ENCODE measurements around the gene MYCN.

Gene MYCN

DNA sequence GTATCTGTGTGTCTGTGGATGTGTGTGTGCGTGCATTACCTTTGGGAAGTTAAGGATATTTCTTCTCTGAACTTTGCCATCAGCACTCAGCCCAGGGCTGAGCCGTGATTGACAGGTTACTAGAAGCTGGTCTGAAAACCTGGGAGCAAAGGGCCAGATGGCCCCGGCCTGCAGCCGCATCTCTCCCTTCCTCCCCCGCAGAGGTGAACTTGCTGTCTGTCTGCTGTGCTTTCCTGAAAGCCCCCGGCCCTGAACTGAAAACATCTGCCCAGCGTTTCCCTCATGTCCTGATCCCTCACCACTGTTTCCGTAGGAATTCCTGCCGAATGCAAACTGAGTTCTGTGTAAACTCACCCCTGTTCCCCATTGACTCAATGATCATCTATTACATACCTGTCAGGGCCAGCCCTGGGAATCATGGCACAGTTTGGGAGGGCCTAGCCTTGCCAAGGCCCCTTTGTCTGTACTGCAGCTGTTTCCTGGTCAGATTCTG is 45.8 kb downstream of the MYCN start:
- Histone ChIP-seq H3K27ac (ENCODE audit: insufficient read depth in 1 of 2, low read depth in 1 of 2, low read length in 2 of 2, poor library complexity in 1 of 2, severe bottlenecking in 2 of 2) (no peak overlapping the region), H3K4me3 (ENCODE audit: control insufficient read depth in 1 of 7, extremely low read depth in 1 of 7, insufficient read depth in 4 of 7, low read depth in 2 of 7, low read length in 6 of 7) (no peak overlapping the region), H3K4me1 (ENCODE audit: control extremely low read depth in 1 of 4, control insufficient read depth in 4 of 4, insufficient read depth in 4 of 4, low read length in 3 of 4) (peaks cover 0 to 22% (median 15%) of the 10 kb centered on the region in 4 experiments), H3K36me3 (ENCODE audit: control insufficient read depth in 4 of 4, insufficient read depth in 4 of 4, low read length in 3 of 4) (no peaks in the 10 kb centered on the region), H3K9me3 (ENCODE audit: control extremely low read depth in 1 of 5, control insufficient read depth in 4 of 5, insufficient read depth in 2 of 5, low read depth in 1 of 5, low read length in 4 of 5) (no peaks in the 10 kb centered on the region), H3K27me3 (replicated peaks in 2 of 5; ENCODE audit: control insufficient read depth in 4 of 5, insufficient read depth in 5 of 5, low read length in 4 of 5) (no peaks in the 10 kb centered on the region)
- ChIA-PET CTCF (interaction anchor here (1.2 kb wide), 1 partner anchor 17 kb away, joined by 3 read pairs; no protein-coding TSS in a partner anchor), POLR2A (no interaction called here)
- DNase-seq: no peak
- 94% methylated on average over 8 of the region's 9 CpGs for WGBS (ENCODE audit: insufficient coverage)

DNA sequence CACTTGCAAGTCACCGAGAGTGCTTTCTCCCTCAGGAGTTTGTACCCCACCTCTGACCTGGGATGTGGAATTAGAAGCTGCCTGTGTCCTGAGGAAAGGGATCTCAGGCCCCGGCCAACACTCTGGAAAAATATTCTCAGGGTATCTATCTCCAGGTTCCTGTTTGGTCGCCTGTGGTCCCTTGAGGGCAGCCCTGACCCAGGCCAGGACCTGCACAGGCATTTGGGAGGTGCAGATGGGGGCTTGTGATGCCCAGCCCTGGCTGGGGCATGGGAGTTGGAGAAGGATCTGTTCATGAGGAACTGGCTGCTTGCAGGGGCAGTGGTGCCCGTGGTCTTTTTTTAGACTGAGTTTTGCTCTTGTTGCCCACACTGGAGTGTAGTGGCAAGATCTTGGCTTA is 46.3 kb downstream of the MYCN start:
- no peak overlapping the region for H3K27ac ChIP-seq (ENCODE audit: insufficient read depth in 1 of 2, low read depth in 1 of 2, low read length in 2 of 2, poor library complexity in 1 of 2, severe bottlenecking in 2 of 2)
- CTCF ChIA-PET: interaction anchor here (1.2 kb wide), 1 partner anchor 17 kb away, joined by 3 read pairs; no protein-coding TSS in a partner anchor
- H3K27me3 ChIP-seq (replicated peaks in 2 of 5; ENCODE audit: control insufficient read depth in 4 of 5, insufficient read depth in 5 of 5, low read length in 4 of 5): no peaks in the 10 kb centered on the region
- DNase-seq: no peak
- 92% methylated on average over 2 of the region's 4 CpGs for WGBS (ENCODE audit: insufficient coverage)
- H3K4me3 ChIP-seq (ENCODE audit: control insufficient read depth in 1 of 7, extremely low read depth in 1 of 7, insufficient read depth in 4 of 7, low read depth in 2 of 7, low read length in 6 of 7): no peak overlapping the region
- POLR2A ChIA-PET: no interaction called here
- no peaks in the 10 kb centered on the region for H3K9me3 ChIP-seq (ENCODE audit: control extremely low read depth in 1 of 5, control insufficient read depth in 4 of 5, insufficient read depth in 2 of 5, low read depth in 1 of 5, low read length in 4 of 5)
- H3K4me1 ChIP-seq (ENCODE audit: control extremely low read depth in 1 of 4, control insufficient read depth in 4 of 4, insufficient read depth in 4 of 4, low read length in 3 of 4): peaks cover 0 to 21% (median 14%) of the 10 kb centered on the region in 4 experiments
- no peaks in the 10 kb centered on the region for H3K36me3 ChIP-seq (ENCODE audit: control insufficient read depth in 4 of 4, insufficient read depth in 4 of 4, low read length in 3 of 4)

DNA sequence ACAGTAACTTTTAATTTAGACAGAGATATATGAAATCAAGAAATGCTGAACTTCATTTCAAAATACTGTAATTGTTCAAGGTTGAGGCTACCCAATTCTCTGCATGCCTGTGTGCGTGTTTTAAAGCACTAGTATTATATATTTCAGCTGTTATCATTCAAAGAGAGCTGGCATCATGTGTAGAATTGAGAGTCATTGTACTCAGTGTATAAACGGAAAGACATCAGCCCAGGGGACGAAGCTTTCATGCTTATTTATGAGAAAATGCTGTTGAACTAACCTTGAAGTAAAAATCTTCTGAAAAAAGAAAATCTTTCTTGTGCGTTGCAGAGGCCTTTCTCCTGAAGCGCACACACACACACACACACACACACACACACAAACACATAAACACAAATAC is 48.4 kb downstream of the MYCN start:
- ChIA-PET POLR2A (no interaction called here), CTCF (interaction anchor here (0.7 to 1.4 kb wide), 2 partner anchors 28 to 45 kb away, joined by 3 to 5 read pairs; no protein-coding TSS in a partner anchor)
- Histone ChIP-seq H3K27me3 (replicated peaks in 2 of 5; ENCODE audit: control insufficient read depth in 4 of 5, insufficient read depth in 5 of 5, low read length in 4 of 5) (no peaks in the 10 kb centered on the region), H3K4me1 (ENCODE audit: control extremely low read depth in 1 of 4, control insufficient read depth in 4 of 4, insufficient read depth in 4 of 4, low read length in 3 of 4) (no peaks in the 10 kb centered on the region), H3K9me3 (ENCODE audit: control extremely low read depth in 1 of 5, control insufficient read depth in 4 of 5, insufficient read depth in 2 of 5, low read depth in 1 of 5, low read length in 4 of 5) (no peaks in the 10 kb centered on the region), H3K27ac (ENCODE audit: insufficient read depth in 1 of 2, low read depth in 1 of 2, low read length in 2 of 2, poor library complexity in 1 of 2, severe bottlenecking in 2 of 2) (no peak overlapping the region), H3K36me3 (ENCODE audit: control insufficient read depth in 4 of 4, insufficient read depth in 4 of 4, low read length in 3 of 4) (no peaks in the 10 kb centered on the region), H3K4me3 (ENCODE audit: control insufficient read depth in 1 of 7, extremely low read depth in 1 of 7, insufficient read depth in 4 of 7, low read depth in 2 of 7, low read length in 6 of 7) (no peak overlapping the region)
- DNase-seq: no peak
- WGBS (ENCODE audit: insufficient coverage): 100% methylated on average over 1 of the region's 5 CpGs

DNA sequence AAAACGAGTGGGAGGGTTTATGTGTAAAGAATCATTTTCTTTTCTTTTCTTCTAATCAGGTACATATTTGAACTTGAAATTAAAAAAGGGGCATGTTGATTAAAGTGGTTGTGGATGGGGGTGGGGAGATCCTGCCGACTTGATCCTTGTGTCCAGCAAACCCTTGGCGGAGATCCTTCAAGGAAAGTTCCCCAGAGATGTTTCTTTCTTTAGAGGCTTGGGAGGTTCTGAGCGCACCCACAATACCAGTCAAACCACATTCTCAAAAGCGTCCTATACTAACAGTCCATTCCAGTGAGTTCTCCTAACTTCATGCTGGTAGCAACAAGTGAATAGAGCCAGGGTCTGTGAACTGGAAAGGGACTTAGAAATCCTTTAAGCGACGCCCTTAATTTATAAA is 49.2 kb downstream of the MYCN start:
- H3K9me3 ChIP-seq (ENCODE audit: control extremely low read depth in 1 of 5, control insufficient read depth in 4 of 5, insufficient read depth in 2 of 5, low read depth in 1 of 5, low read length in 4 of 5): no peaks in the 10 kb centered on the region
- ChIA-PET POLR2A (no interaction called here), CTCF (no interaction called here)
- WGBS (ENCODE audit: insufficient coverage): no CpG with 5 or more reads among the region's 7 CpGs
- H3K27ac ChIP-seq (ENCODE audit: insufficient read depth in 1 of 2, low read depth in 1 of 2, low read length in 2 of 2, poor library complexity in 1 of 2, severe bottlenecking in 2 of 2): no peak overlapping the region
- no peak overlapping the region for H3K4me3 ChIP-seq (ENCODE audit: control insufficient read depth in 1 of 7, extremely low read depth in 1 of 7, insufficient read depth in 4 of 7, low read depth in 2 of 7, low read length in 6 of 7)
- H3K27me3 ChIP-seq (replicated peaks in 2 of 5; ENCODE audit: control insufficient read depth in 4 of 5, insufficient read depth in 5 of 5, low read length in 4 of 5): no peaks in the 10 kb centered on the region
- no peaks in the 10 kb centered on the region for H3K4me1 ChIP-seq (ENCODE audit: control extremely low read depth in 1 of 4, control insufficient read depth in 4 of 4, insufficient read depth in 4 of 4, low read length in 3 of 4)
- no peak for DNase-seq
- H3K36me3 ChIP-seq (ENCODE audit: control insufficient read depth in 4 of 4, insufficient read depth in 4 of 4, low read length in 3 of 4): no peaks in the 10 kb centered on the region

DNA sequence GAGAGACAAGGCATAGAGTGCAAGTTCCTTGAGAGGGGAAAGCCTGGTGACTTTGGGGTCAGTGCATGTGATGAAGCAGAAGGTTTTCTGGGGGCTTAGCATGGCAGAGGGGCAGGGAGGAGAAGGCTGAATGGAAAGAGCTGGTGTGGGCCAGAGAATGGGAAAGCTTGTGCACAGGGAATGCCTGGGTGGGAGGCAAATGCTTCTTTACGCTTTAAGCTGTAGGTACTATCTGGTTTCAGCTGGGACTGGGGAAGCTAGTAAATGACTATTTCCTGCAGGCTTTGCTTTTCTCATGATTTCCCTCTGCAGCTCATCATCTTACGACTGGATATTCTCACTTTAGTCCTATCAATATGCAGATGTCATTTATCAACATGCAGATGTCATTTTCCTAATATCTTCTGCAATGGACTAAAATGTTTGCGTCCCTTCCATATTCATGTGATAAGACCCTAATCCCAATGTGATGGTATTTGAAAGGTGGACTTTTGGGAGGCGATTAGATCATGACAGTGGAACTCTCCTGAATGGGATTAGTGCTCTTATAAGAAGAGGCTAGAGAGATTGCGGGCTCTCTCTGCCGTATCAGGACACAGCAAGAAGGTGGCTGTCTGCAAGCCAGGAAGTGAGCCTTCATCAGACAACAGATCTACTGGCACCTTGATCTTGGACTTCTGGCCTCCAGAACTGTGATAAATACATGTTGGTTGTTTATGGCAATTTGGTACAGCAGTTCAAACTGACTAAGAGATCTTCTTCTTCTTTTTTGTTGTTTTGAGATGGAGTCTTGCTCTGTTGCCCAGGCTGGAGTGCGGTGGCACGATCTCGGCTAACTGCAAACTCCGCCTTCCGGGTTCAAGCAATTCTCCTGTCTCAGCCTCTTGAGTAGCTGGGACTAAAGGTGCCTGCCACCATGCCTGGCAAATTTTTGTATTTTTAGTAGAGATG is 50.1 kb downstream of the MYCN start:
- WGBS (ENCODE audit: insufficient coverage): 92% methylated on average over 4 of the region's 11 CpGs
- no peaks in the 10 kb centered on the region for H3K27me3 ChIP-seq (replicated peaks in 2 of 5; ENCODE audit: control insufficient read depth in 4 of 5, insufficient read depth in 5 of 5, low read length in 4 of 5)
- H3K4me1 ChIP-seq (ENCODE audit: control extremely low read depth in 1 of 4, control insufficient read depth in 4 of 4, insufficient read depth in 4 of 4, low read length in 3 of 4): no peaks in the 10 kb centered on the region
- H3K36me3 ChIP-seq (ENCODE audit: control insufficient read depth in 4 of 4, insufficient read depth in 4 of 4, low read length in 3 of 4): no peaks in the 10 kb centered on the region
- CTCF ChIA-PET: interaction anchor here (1.1 kb wide), 1 partner anchor 8 kb away, joined by 4 read pairs; no protein-coding TSS in a partner anchor
- H3K9me3 ChIP-seq (ENCODE audit: control extremely low read depth in 1 of 5, control insufficient read depth in 4 of 5, insufficient read depth in 2 of 5, low read depth in 1 of 5, low read length in 4 of 5): no peaks in the 10 kb centered on the region
- H3K4me3 ChIP-seq (ENCODE audit: control insufficient read depth in 1 of 7, extremely low read depth in 1 of 7, insufficient read depth in 4 of 7, low read depth in 2 of 7, low read length in 6 of 7): no peak overlapping the region
- POLR2A ChIA-PET: no interaction called here
- H3K27ac ChIP-seq (ENCODE audit: insufficient read depth in 1 of 2, low read depth in 1 of 2, low read length in 2 of 2, poor library complexity in 1 of 2, severe bottlenecking in 2 of 2): no peak overlapping the region
- no peak for DNase-seq

DNA sequence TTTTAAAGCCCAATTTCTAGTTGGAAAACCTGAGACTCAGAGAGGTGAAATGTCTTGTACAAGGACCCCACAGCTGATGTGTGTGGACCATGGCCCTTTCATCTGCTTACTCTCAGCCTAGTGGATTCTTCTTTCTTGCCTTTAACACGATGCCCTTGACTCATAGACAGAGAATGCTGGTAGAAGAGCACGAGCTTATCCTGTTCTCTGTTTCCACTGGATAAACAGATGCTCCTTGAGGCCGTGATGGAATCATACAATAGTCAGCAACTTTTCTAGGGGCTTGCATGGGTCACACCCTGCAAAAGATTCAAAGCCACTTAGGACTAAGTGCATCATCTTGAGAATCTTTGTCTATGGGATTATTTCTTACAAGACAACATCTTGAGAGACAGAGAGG is 50.9 kb downstream of the MYCN start:
- H3K4me1 ChIP-seq (ENCODE audit: control extremely low read depth in 1 of 4, control insufficient read depth in 4 of 4, insufficient read depth in 4 of 4, low read length in 3 of 4): no peaks in the 10 kb centered on the region
- no peaks in the 10 kb centered on the region for H3K9me3 ChIP-seq (ENCODE audit: control extremely low read depth in 1 of 5, control insufficient read depth in 4 of 5, insufficient read depth in 2 of 5, low read depth in 1 of 5, low read length in 4 of 5)
- H3K27me3 ChIP-seq (replicated peaks in 2 of 5; ENCODE audit: control insufficient read depth in 4 of 5, insufficient read depth in 5 of 5, low read length in 4 of 5): no peaks in the 10 kb centered on the region
- 95% methylated on average over 3 of the region's 3 CpGs for WGBS (ENCODE audit: insufficient coverage)
- no peak overlapping the region for H3K27ac ChIP-seq (ENCODE audit: insufficient read depth in 1 of 2, low read depth in 1 of 2, low read length in 2 of 2, poor library complexity in 1 of 2, severe bottlenecking in 2 of 2)
- POLR2A ChIA-PET: no interaction called here
- CTCF ChIA-PET: interaction anchor here (1.1 kb wide), 1 partner anchor 9 kb away, joined by 4 read pairs; no protein-coding TSS in a partner anchor
- no peaks in the 10 kb centered on the region for H3K36me3 ChIP-seq (ENCODE audit: control insufficient read depth in 4 of 4, insufficient read depth in 4 of 4, low read length in 3 of 4)
- no peak for DNase-seq
- no peak overlapping the region for H3K4me3 ChIP-seq (ENCODE audit: control insufficient read depth in 1 of 7, extremely low read depth in 1 of 7, insufficient read depth in 4 of 7, low read depth in 2 of 7, low read length in 6 of 7)

Measured in common myeloid progenitor, CD34-positive (primary cell).